Panc1 (cell line): ENCODE results near the gene GUCY1B1. TPM values are rescaled to one million over a fixed set of nuclear protein-coding genes. Genes with fewer than 3 reads are reported as not detected.

Source experiments
- ATAC-seq: fragments of 200-7000 bp; cut with Tn5 transposase; 2 replicates; pipeline ENCODE4 v1.9.1; 2020; ENCODE audit warnings: mild to moderate bottlenecking, moderate library complexity
- BruUV-seq: library from RNA; stranded (reverse); fragments of 400-500 nt; replicated peaks from 2 replicates; lab custom pipeline; 2021; lab: Mats Ljungman, UMichigan
- CTCF ChIA-PET: fragments of 300-600 bp; sonication (Branson Sonifier 250); formaldehyde crosslinking; loops from one replicate; lab custom pipeline; 2022; ENCODE audit warnings: antibody characterized with exemption; lab: Charles Lee
- POLR2A ChIA-PET: fragments of 300-600 bp; sonication (Branson Sonifier 250); formaldehyde crosslinking; loops from one replicate; lab custom pipeline; 2022; ENCODE audit warnings: antibody characterized with exemption; lab: Charles Lee
- DNase-seq: peaks from one replicate; pipeline ENCODE4 v3.0.0-alpha.2; 2010; ENCODE audit warnings: low read depth, low spot score
- H3K27ac ChIP-seq: 2 replicates; pipeline ENCODE4 v1.5.1; 2011; ENCODE audit warnings: mild to moderate bottlenecking, low read length, inconsistent platforms
- H3K27me3 ChIP-seq: fragments of 200-500 bp; sonication (Bioruptor generic); 2 replicates; pipeline ENCODE4 v1.6.0; 2014; ENCODE audit warnings: low read length, inconsistent platforms; ENCODE audit not compliant: control insufficient read depth, insufficient read depth
- H3K36me3 ChIP-seq: fragments of 200-500 bp; sonication (Bioruptor generic); 2 replicates; pipeline ENCODE4 v1.5.1; 2014; ENCODE audit warnings: inconsistent platforms, mild to moderate bottlenecking, low read length, moderate library complexity; ENCODE audit not compliant: control insufficient read depth, insufficient read depth
- H3K4me1 ChIP-seq: 2 replicates; pipeline ENCODE4 v1.5.1; 2011; ENCODE audit warnings: inconsistent platforms, mild to moderate bottlenecking, low read length, moderate library complexity; ENCODE audit not compliant: control insufficient read depth, insufficient read depth
- H3K4me3 ChIP-seq, 2 experiments: 2 replicates each; pipeline ENCODE4 v1.5.1; 2011 to 2012; ENCODE audit warnings: low read depth in 2 of 2, low read length in 2 of 2, mild to moderate bottlenecking in 2 of 2, inconsistent platforms in 1 of 2, moderate library complexity in 1 of 2
- H3K9me3 ChIP-seq: fragments of 200-500 bp; sonication (Bioruptor generic); 2 replicates; pipeline ENCODE4 v1.5.1; 2014; ENCODE audit warnings: low read depth, mild to moderate bottlenecking, inconsistent platforms, low read length, moderate library complexity; ENCODE audit not compliant: control insufficient read depth, insufficient read depth
- CTCF ChIP-seq: fragments of 450-650 bp; IDR thresholded peaks from 2 replicates; pipeline ENCODE4 v1.5.1; 2017; ENCODE audit warnings: mild to moderate bottlenecking
- POLR2AphosphoS5 ChIP-seq: IDR thresholded peaks from 2 replicates; pipeline ENCODE4 v1.6.1; 2012; ENCODE audit warnings: mild to moderate bottlenecking, low read depth, low read length, moderate library complexity
- REST ChIP-seq, 2 experiments: IDR thresholded peaks; 2 replicates each; pipeline ENCODE4 v1.6.1; 2011 to 2012; ENCODE audit warnings: low read depth in 2 of 2, control low read depth in 1 of 2, low read length in 1 of 2, mild to moderate bottlenecking in 1 of 2, moderate library complexity in 1 of 2; ENCODE audit not compliant: insufficient read depth in 1 of 2
- SIN3A ChIP-seq: IDR thresholded peaks from 2 replicates; pipeline ENCODE4 v1.6.1; 2012; ENCODE audit warnings: low read depth, mild to moderate bottlenecking, low read length, moderate library complexity, borderline replicate concordance; ENCODE audit not compliant: insufficient read depth
- TCF7L2 ChIP-seq: IDR thresholded peaks from 2 replicates; pipeline ENCODE4 v1.6.1; 2011; ENCODE audit warnings: mild to moderate bottlenecking, low read depth, low read length, inconsistent platforms
- in situ Hi-C: cut with HindIII; loops from 2 replicates; pipeline ENCODE4 v1.10.0; 2016; ENCODE audit warnings: low sequenced_read_pairs, low pct_unique_long_range_greater_than_20kb
- intact Hi-C: fragments of 100-400 bp; cut with micrococcal nuclease; formaldehyde crosslinking; loops from one replicate; pipeline ENCODE4 v1.10.0; 2022; ENCODE audit not compliant: unreplicated experiment
- total RNA-seq: library from RNA; stranded (reverse); gene quantifications from one replicate; pipeline ENCODE4 v1.2.1, GENCODE V29; 2021; ENCODE audit not compliant: unreplicated experiment

GUCY1B1 gene
- total RNA-seq, 1 experiment from 2014 or later = 0.36 TPM

- DNase-seq (no peak), ATAC-seq (no peak)
- ChIA-PET POLR2A (no interaction called here), CTCF (no interaction called here)
- BruUV-seq = no TSS peak
- in situ Hi-C loops = no loop called here
- no peak for TF ChIP-seq REST (IDR thresholded peaks at IDR 0.05; ENCODE audit: insufficient read depth in 1 of 2, low read depth in 2 of 2, low read length in 1 of 2)
- TF ChIP-seq SIN3A = no peak
- TF ChIP-seq CTCF = no peak
- no peak for TF ChIP-seq POLR2AphosphoS5
- TF ChIP-seq TCF7L2 = no peak
- no peaks in the 10 kb centered on the region for H3K27me3 ChIP-seq
- no peaks in the 10 kb centered on the region for H3K36me3 ChIP-seq
- no peak overlapping the region for H3K27ac ChIP-seq
- intact Hi-C loops = no loop called here
- H3K9me3 ChIP-seq = no peaks in the 10 kb centered on the region
- no peak overlapping the region for H3K4me3 ChIP-seq
- no peaks in the 10 kb centered on the region for H3K4me1 ChIP-seq
Measured at GRCh38 chr4:155765149-155765548, 6.3 kb downstream of the GUCY1B1 start.

- no peaks in the 10 kb centered on the region for H3K36me3 ChIP-seq
- DNase-seq = no peak
- in situ Hi-C loops (no loop called here), intact Hi-C loops (no loop called here)
- BruUV-seq = no TSS peak
- TF ChIP-seq POLR2AphosphoS5 (no peak), CTCF (no peak), REST (IDR thresholded peaks at IDR 0.05; ENCODE audit: insufficient read depth in 1 of 2, low read depth in 2 of 2, low read length in 1 of 2) (no peak), SIN3A (no peak), TCF7L2 (no peak)
- no peak overlapping the region for H3K27ac ChIP-seq
- CTCF ChIA-PET = no interaction called here
- no peaks in the 10 kb centered on the region for H3K27me3 ChIP-seq
- H3K4me3 ChIP-seq = no peak overlapping the region
- no peaks in the 10 kb centered on the region for H3K4me1 ChIP-seq
- no peak for ATAC-seq
- POLR2A ChIA-PET = no interaction called here
- no peaks in the 10 kb centered on the region for H3K9me3 ChIP-seq
Measured at GRCh38 chr4:155766622-155767021, 7.8 kb downstream of the GUCY1B1 start.
